Endothelial cell of umbilical vein (primary cell): ENCODE measurements around the gene GEMIN7. TPM values are rescaled to one million over a fixed set of nuclear protein-coding genes. Genes with fewer than 3 reads are reported as not detected.

Experiments used
- BruUV-seq: library from RNA; stranded (reverse); fragments of 400-500 nt; replicated peaks from 2 replicates; lab custom pipeline; 2021; lab: Mats Ljungman, UMichigan
- CTCF ChIA-PET: fragments of 300-600, 350-600 bp; sonication (Branson Sonifier 250); formaldehyde crosslinking; loops from one replicate; lab custom pipeline; 2021; ENCODE audit warnings: antibody characterized with exemption, inconsistent platforms; lab: Charles Lee
- POLR2A ChIA-PET: fragments of 300-600, 350-600 bp; sonication (Branson Sonifier 250); formaldehyde crosslinking; loops from one replicate; lab custom pipeline; 2021; ENCODE audit warnings: antibody characterized with exemption, inconsistent platforms; lab: Charles Lee
- DNase-seq: peaks from one replicate; pipeline ENCODE4 v3.0.0-alpha.2; 2011; ENCODE audit warnings: low read depth, low spot score
- FAIRE-seq: peaks from 2 replicates; lab custom pipeline; 2011; peaks lifted over from hg19 to GRCh38; lab: Jason Lieb, UNC
- H2AFZ ChIP-seq: 2 replicates; pipeline ENCODE4 v1.6.0; 2012; ENCODE audit warnings: low read depth, low read length, control low read depth, inconsistent platforms
- H3K27ac ChIP-seq: 2 replicates; pipeline ENCODE4 v1.5.1; 2011; ENCODE audit warnings: low read depth, mild to moderate bottlenecking, control low read depth, low read length, moderate library complexity; ENCODE audit not compliant: insufficient read depth
- H3K27me3 ChIP-seq, 2 experiments: 2 replicates each; pipeline versions ENCODE4 v1.6.0 to v1.6.1; 2011; ENCODE audit warnings: low read length in 2 of 2, mixed read lengths in 1 of 2; ENCODE audit not compliant: control insufficient read depth in 2 of 2, insufficient read depth in 2 of 2
- H3K36me3 ChIP-seq, 2 experiments: 2 replicates in 1 of 2; 3 replicates in 1 of 2; pipeline ENCODE4 v1.5.1; 2011; ENCODE audit warnings: low read length in 2 of 2, mild to moderate bottlenecking in 1 of 2, moderate library complexity in 1 of 2; ENCODE audit not compliant: control insufficient read depth in 2 of 2, insufficient read depth in 2 of 2; ENCODE audit errors: extremely low read depth in 1 of 2
- H3K4me1 ChIP-seq: 3 replicates; pipeline ENCODE4 v1.5.1; 2011; ENCODE audit warnings: mild to moderate bottlenecking, low read length; ENCODE audit not compliant: control insufficient read depth, insufficient read depth; ENCODE audit errors: extremely low read depth
- H3K4me2 ChIP-seq: 2 replicates; pipeline ENCODE4 v1.6.1; 2011; ENCODE audit warnings: low read length, control low read depth, mixed read lengths; ENCODE audit not compliant: insufficient read depth
- H3K4me3 ChIP-seq, 3 experiments: fragments of 200-600 bp in 1 of 3; sonication (generic), shearing (Covaris generic) in 1 of 3; replicated peaks in 1 of 3; 2 replicates each; pipeline ENCODE4 v1.5.1; 2011 to 2016; ENCODE audit warnings: control low read depth in 3 of 3, low read length in 3 of 3, mild to moderate bottlenecking in 2 of 3, inconsistent platforms in 1 of 3, low read depth in 1 of 3, moderate library complexity in 1 of 3; ENCODE audit not compliant: insufficient read depth in 1 of 3
- H3K79me2 ChIP-seq: 2 replicates; pipeline ENCODE4 v1.6.0; 2012; ENCODE audit warnings: low read length, inconsistent platforms; ENCODE audit not compliant: control insufficient read depth, insufficient read depth
- H3K9ac ChIP-seq: replicated peaks from 2 replicates; pipeline ENCODE3; 2011; ENCODE audit warnings: low read length, control low read depth; ENCODE audit not compliant: insufficient read depth; ENCODE audit errors: extremely low read depth
- H3K9me1 ChIP-seq: replicated peaks from 3 replicates; pipeline ENCODE4 v1.6.0; 2011; ENCODE audit warnings: mild to moderate bottlenecking, low read length; ENCODE audit not compliant: control insufficient read depth, insufficient read depth; ENCODE audit errors: extremely low read depth
- H3K9me3 ChIP-seq: replicated peaks from 2 replicates; pipeline ENCODE4 v1.5.1; 2012; ENCODE audit warnings: low read length, inconsistent platforms; ENCODE audit not compliant: control insufficient read depth, insufficient read depth
- H4K20me1 ChIP-seq: replicated peaks from 2 replicates; pipeline ENCODE3; 2011; ENCODE audit warnings: mild to moderate bottlenecking, low read length; ENCODE audit not compliant: control insufficient read depth, insufficient read depth; ENCODE audit errors: extremely low read depth
- EZH2 ChIP-seq: IDR thresholded peaks from 2 replicates; pipeline ENCODE4 v1.6.1; 2012; ENCODE audit warnings: borderline replicate concordance, low read depth, mild to moderate bottlenecking, moderate library complexity, low read length, inconsistent platforms; ENCODE audit not compliant: severe bottlenecking
- GATA2 ChIP-seq: IDR thresholded peaks from 2 replicates; pipeline ENCODE4 v1.7.0; 2011; ENCODE audit warnings: low read depth, mild to moderate bottlenecking, moderate library complexity, mixed read lengths, low read length; ENCODE audit not compliant: insufficient read length, insufficient read depth
- MYC ChIP-seq: IDR thresholded peaks from one replicate; pipeline ENCODE4 v1.6.1; 2011; ENCODE audit warnings: mild to moderate bottlenecking, low read depth, low read length
- POLR2AphosphoS5 ChIP-seq: IDR thresholded peaks from 2 replicates; pipeline ENCODE4 v1.6.1; 2012; ENCODE audit warnings: low read depth, mild to moderate bottlenecking, control low read depth, low read length, moderate library complexity; ENCODE audit not compliant: insufficient read depth
- dilution Hi-C: fragments of 300-500 bp; cut with MboI; formaldehyde crosslinking; loops from one replicate; pipeline ENCODE4 v1.15.0; 2019; ENCODE audit warnings: low sequenced_read_pairs; ENCODE audit not compliant: extremely low pct_ligation_motif_present
- intact Hi-C: fragments of 100-400 bp; cut with micrococcal nuclease; formaldehyde crosslinking; loops from one replicate; pipeline ENCODE4 v1.10.0; 2022
- polyA plus RNA-seq, 4 experiments: library from polyadenylated mRNA; depleted of rRNA in 3 of 4; stranded (reverse) in 3 of 4; unstranded in 1 of 4; fragments of >200 nt; gene quantifications; 2 replicates each; pipeline versions ENCODE4 v1.2.1 to v1.2.3, GENCODE V29; 2011 to 2012; ENCODE audit warnings: missing spikeins in 1 of 4
- total RNA-seq: library from RNA; stranded (reverse); gene quantifications from 2 replicates; pipeline ENCODE4 v1.2.3, GENCODE V29; 2021
- TF ChIP-seq, protein P1 (sequence below): IDR thresholded peaks from 2 replicates; pipeline ENCODE4 v1.6.1; 2011; ENCODE audit not compliant: insufficient read depth, insufficient read length
- TF ChIP-seq, protein P2 (sequence below), 2 donors: IDR thresholded peaks; 1 replicate in 1 of 2; 2 replicates in 1 of 2; pipeline ENCODE4 v1.5.1; 2011; ENCODE audit warnings: low read length in 2 of 2, mild to moderate bottlenecking in 2 of 2, moderate library complexity in 2 of 2, control low read depth in 1 of 2, inconsistent platforms in 1 of 2, low read depth in 1 of 2; ENCODE audit not compliant: insufficient read depth in 1 of 2; ENCODE audit errors: extremely low read depth in 1 of 2

GEMIN7 gene
- total and polyA plus RNA-seq, 2 donors (not counting 3 experiments of a cell fraction or from before 2014, with no cell fraction given) = 34.2 to 53.7 TPM

DNA sequence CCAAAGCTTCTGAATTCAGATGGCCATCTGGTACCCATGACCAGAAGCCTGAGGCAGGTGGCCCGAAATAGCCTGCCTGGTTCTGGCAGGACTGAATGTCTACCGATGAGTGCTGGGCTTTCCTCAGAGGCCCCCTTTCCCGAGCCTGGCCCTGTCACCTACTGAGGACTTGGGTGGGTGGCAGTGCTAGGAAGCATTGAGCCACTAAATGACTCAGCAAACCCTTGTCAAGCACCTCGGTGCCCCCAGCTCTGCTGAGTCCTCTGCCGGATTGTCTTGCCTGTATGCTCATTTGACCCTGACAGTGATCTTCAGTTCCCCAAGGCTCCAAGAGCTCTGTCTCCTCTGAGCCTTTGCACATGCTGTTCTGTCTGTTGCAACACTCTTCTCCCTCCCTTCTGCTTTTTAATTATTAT, 31.8 kb downstream of the GEMIN7 start:
- Histone ChIP-seq H3K4me2 (no peak overlapping the region), H3K9ac (no peak overlapping the region), H3K36me3 (no peaks in the 10 kb centered on the region), H4K20me1 (no peaks in the 10 kb centered on the region), H3K27ac (no peak overlapping the region), H3K9me3 (no peaks in the 10 kb centered on the region), H3K79me2 (peaks cover 64% of the 10 kb centered on the region), H3K9me1 (no peaks in the 10 kb centered on the region), H3K27me3 (no peaks in the 10 kb centered on the region), H3K4me3 (no peak overlapping the region), H2AFZ (no peak overlapping the region), H3K4me1 (no peaks in the 10 kb centered on the region)
- POLR2A ChIA-PET = no interaction called here
- FAIRE-seq (no peak), DNase-seq (no peak)
- dilution Hi-C loops (no loop called here), intact Hi-C loops (no loop called here)
- TF ChIP-seq POLR2AphosphoS5 = no peak
- TF ChIP-seq GATA2 = no peak
- no peak for TF ChIP-seq EZH2
- no peak for TF ChIP-seq MYC
- TF ChIP-seq, protein P1, sequence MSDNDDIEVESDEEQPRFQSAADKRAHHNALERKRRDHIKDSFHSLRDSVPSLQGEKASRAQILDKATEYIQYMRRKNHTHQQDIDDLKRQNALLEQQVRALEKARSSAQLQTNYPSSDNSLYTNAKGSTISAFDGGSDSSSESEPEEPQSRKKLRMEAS = no peak
- TF ChIP-seq, protein P2, sequence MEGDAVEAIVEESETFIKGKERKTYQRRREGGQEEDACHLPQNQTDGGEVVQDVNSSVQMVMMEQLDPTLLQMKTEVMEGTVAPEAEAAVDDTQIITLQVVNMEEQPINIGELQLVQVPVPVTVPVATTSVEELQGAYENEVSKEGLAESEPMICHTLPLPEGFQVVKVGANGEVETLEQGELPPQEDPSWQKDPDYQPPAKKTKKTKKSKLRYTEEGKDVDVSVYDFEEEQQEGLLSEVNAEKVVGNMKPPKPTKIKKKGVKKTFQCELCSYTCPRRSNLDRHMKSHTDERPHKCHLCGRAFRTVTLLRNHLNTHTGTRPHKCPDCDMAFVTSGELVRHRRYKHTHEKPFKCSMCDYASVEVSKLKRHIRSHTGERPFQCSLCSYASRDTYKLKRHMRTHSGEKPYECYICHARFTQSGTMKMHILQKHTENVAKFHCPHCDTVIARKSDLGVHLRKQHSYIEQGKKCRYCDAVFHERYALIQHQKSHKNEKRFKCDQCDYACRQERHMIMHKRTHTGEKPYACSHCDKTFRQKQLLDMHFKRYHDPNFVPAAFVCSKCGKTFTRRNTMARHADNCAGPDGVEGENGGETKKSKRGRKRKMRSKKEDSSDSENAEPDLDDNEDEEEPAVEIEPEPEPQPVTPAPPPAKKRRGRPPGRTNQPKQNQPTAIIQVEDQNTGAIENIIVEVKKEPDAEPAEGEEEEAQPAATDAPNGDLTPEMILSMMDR (IDR thresholded peaks at IDR 0.05; ENCODE audit: extremely low read depth in 1 of 2, insufficient read depth in 1 of 2, low read depth in 1 of 2, low read length in 2 of 2) = no peak
- CTCF ChIA-PET = interaction anchor here (0.8 to 2.0 kb wide), 2 partner anchors 14 to 19 kb away, joined by 3 to 6 read pairs; no protein-coding TSS in a partner anchor
- no TSS peak for BruUV-seq
